Measurements from ENCODE around the gene TRIM66. TPM values are rescaled to one million over a fixed set of nuclear protein-coding genes. Genes with fewer than 3 reads are reported as not detected.

The TRIM66 gene
- total RNA-seq, 1 donor from 2014 or later: 2.4 TPM

DNA sequence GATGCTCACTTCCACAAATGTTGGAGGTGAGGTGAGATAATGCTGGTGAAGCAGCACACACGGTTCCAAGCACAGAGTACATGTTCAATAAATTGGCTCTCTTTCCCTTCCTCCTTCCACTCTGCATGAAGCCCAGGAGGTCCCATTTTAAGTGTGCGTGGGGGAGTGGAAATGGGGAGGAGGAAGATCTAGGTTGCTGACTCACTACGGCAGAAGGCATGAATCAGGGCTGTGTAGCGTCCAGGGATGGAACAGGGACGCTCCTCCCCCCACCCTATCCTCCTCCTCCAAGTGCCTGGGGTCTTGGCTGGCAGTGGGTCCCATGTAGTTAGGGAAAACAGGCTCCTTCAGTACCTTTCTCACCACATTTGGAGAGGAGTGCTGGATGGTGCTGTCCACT is 44.2 kb downstream of the TRIM66 start:
- DNase-seq: no peak
- ATAC-seq (ENCODE audit: poor library complexity): no peak
- intact Hi-C loops (cut with DNase I): no loop called here

DNA sequence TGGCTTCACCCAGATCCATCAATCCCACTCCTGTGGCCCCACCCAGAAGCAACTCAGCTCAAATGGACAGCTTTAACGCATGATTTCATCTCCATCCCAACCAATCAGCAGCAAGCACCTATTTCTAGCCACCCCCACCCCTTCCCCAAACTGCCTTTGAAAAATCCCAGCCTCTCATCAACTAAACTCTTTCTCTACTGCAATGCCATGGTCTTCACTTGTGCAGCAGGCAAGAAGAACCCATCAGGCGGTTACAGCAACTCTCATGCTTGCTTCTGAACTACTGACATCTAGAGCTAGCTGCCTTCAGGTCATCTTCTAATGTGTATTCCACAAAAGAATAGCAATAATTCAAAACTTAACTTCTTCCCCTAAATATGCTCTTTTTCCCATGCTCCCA is 46.3 kb downstream of the TRIM66 start:
- DNase-seq: no peak
- no peak for ATAC-seq (ENCODE audit: poor library complexity)
- intact Hi-C loops (cut with DNase I): no loop called here

DNA sequence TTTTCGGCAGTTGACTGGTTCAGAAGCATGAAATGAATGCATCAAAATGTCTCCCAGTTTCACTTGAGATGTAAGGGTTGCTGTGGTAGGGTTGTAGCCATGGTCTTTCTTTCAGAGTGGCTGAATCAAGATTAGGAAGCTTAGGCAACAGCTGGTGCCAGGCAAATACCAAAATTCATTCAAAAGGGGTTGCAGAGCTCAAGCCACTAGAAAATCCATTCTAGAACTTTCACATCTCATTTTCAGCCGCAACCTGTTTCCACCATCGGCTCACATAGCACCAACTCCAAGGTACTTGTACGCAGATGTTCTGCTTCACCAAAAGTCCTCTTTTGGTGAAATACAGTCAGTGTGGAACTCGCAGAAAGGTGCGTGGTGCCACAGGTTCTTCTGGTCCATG is 48.0 kb downstream of the TRIM66 start:
- intact Hi-C loops (cut with DNase I): no loop called here
- ATAC-seq (ENCODE audit: poor library complexity): no peak
- no peak for DNase-seq

DNA sequence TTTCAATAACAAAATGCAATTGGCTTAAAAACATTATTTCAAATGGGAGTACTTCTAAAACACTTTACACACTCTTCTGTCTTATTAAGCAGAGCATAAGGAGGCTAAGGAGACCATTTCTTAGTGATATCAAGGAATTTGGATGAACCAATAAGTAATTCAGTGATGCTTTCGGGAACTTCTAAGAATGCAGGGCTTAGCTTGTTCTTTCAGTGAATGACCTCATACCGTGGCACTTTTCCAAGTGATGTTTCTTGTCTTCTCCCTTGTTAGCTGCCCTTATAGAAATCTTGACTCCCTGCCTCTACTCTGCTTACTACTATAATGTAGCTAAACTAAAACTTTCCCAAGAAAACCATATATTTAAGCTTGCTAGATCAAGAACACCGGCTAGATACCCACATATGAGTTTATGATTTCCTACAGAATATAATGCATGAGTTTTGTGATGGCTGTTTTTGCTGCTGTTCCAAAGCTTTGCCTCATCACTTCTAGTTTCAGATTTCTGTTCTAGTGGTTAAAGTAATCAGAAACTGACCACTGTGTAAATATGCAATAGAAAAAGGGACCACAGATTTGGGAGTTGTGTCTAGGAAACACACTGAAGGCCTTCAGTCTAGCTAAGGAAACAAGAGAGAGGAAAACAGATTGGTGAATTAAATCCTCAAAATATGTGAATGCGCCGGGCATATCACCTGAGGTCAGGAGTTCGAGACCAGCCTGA is 50.9 kb downstream of the TRIM66 start:
- ATAC-seq (ENCODE audit: poor library complexity): no peak
- intact Hi-C loops (cut with DNase I): no loop called here
- DNase-seq: no peak

DNA sequence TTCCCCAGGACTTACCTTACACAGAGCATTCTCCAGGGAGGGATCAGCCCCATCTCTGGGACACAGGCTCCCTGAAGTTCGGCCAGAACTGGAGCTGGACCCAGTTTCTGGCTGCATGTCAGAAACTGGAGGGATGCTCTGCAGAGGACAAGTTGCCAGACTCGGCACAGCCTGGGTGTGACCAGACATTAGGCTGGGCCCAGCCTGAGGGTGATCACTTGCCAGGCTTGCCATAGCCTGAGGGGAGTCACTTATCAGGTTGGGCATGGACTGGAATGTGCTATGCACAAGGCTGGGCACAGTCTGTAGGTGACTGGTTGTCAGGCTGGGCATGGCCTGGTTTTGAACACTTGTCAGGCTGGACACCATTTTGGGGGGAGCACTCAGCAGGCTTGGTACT is 57.8 kb downstream of the TRIM66 start:
- intact Hi-C loops (cut with DNase I): no loop called here
- ATAC-seq (ENCODE audit: poor library complexity) (peak; percentile 82), DNase-seq (peak; percentile 54)

DNA sequence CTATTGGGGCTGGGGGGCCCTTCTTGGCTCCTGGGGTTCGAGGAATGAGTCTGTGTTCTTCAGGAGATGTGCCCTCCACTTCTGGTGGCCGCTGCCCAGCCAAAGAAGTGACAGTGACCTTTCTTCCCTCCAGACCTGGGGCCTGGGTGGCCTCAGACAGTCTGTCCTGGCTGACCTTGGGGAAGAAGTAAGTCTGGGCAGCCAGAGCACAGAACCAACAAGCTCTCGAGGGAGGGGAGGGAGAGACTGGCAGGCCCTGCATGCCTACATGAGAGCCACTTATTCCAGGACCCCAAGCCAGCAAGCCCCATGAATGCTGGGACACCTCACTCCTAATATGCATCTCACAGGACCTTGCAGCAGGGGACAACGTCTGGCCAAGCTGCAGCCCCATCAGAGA is 61.3 kb downstream of the TRIM66 start:
- intact Hi-C loops (cut with DNase I): no loop called here
- no peak for DNase-seq
- ATAC-seq (ENCODE audit: poor library complexity): peak; percentile 47

DNA sequence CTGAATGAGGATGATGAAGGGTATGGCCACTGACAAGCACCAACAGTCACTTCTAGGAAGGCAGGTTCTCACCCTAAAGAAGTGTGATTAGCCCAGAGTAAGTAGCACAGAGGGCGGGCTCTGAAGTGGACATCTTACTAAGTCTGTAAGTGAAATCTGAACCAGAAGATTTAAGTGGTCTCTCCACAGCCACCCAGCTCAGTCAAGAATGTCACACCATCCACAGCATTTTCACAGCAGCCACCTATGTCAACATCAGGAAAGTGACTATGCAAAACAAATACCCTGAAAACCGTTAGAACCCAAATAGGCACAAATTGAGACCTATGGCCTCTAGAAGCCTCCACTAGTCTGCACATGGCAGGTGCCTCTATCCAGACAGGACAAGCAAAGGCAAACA is 65.4 kb downstream of the TRIM66 start:
- no peak for DNase-seq
- intact Hi-C loops (cut with DNase I): no loop called here

DNA sequence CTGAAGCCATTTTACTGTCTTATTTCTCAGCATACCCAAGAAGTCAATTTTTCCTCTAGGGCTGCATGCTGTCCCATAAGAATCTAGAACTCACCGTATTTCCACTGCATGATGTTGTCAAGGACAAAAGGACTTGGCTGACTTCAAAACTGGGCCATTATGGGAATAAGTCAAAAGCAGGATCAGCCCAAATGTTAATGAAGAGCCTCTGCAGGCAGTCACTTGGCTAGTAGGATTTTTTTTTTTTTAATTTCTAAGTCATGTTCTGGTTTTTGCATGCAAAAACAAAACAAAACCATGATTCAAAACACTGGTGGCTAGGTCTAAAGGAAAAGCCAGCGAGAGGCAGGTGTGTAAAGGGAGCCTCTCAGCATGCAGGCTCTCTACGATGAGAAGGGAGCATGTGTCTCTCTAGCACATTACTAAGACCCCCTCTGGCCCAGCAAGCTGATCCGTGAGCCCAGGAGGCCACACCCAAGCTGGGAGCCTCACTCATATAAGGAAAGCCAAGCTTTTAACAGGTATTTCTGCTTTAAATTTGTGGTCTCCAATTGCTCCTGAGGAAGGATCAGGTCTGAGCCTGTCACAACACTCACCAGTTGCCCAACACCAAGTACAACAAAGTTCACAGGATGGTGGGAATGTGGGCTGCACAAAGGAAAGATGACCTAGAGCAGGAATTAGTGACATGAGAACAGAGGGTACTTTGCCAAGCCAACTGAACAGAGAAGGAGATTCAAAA is 67.0 kb downstream of the TRIM66 start:
- DNase-seq: no peak
- intact Hi-C loops (cut with DNase I): no loop called here
- ATAC-seq (ENCODE audit: poor library complexity): no peak

More for the DNA sequence above, 65.4 kb downstream of the TRIM66 start:
- ATAC-seq (ENCODE audit: poor library complexity): no peak

DNA sequence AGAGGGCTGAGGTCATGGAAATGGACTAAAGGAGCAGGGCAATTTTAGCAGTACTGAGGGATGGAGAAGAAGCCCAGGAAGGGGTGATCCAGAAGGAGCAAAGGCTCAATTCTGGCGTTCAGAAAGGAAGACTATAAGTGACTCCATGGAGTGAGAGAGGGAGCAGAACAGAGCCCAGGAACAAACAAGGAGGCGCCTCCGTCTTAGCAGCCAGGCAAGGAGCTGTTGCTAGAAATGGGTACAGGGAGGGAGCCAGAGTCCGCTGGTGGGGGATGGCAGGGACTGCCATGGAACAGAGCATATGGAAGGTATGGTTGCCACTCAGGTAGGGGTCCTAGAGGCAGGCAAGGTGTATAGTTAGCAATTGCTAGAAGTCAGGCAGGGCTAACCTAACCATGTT is 68.0 kb downstream of the TRIM66 start:
- DNase-seq (no peak), ATAC-seq (ENCODE audit: poor library complexity) (no peak)
- intact Hi-C loops (cut with DNase I): no loop called here

DNA sequence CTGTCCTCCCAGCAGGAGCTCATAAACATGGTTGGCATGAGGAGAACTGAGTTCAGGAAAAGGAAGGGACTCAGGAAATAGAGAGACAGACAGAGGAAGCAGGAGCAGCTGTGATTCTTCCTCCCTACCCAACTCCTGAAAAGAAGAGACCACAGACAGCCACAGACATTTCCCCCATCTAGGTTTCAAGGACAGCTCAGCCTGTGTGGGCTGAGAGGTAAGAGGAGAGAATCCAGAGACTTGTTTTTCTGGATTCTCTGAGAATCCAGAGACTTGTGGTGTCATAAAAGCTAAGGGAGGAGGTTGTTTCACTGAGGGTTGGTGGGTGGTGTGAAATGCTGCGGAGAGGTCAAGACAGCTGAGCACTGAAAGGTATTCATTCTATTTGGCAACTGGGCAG is 69.4 kb downstream of the TRIM66 start:
- intact Hi-C loops (cut with DNase I): no loop called here
- no peak for ATAC-seq (ENCODE audit: poor library complexity)
- no peak for DNase-seq

DNA sequence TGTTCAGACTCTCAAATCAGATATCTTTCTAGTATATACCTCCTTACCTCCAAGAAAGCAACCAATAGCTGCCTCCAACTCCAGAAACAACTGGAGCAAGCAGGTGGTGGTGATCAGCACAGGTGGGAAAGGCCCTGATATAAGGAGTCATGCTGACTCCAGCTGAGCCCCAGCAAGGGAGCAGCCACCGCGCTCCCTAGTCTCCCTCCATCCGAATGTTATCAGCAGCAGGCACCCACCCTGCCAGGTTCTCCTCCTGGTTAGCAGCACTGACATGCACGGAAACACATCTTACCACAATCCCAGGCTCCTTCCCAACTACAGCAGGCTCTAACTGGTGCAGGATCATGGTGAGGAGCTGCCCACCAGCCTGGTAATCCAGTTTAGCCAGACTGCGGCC is 69.9 kb downstream of the TRIM66 start:
- intact Hi-C loops (cut with DNase I): no loop called here
- no peak for ATAC-seq (ENCODE audit: poor library complexity)
- no peak for DNase-seq

DNA sequence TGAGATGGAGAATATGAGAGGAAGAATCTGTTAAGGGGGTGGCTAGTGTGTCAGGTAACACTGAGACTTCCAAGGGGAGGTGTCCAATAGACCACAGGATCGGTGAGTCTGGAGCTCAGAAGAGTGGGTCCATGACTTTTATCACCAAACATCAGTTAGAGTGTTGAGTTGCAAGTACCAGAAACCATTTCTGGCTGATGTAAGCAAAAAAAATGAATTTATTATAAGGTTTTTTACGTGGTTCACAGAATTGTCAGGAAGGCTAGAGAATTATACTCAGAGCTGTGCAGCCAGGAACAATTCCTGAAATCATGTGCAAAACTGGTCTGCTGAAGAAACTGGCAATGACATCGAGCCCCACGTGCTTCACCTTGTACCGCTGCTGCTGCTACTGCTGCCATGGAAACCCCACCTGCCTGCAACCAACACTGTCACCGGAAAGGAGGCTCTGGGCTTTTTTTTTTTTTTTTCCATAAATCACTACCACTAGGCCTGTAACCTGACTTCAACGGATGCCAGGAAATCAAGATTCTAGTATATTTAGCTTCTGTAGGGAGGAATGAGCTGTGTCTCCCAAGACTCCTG is 71.8 kb downstream of the TRIM66 start:
- DNase-seq (no peak), ATAC-seq (ENCODE audit: poor library complexity) (no peak)
- intact Hi-C loops (cut with DNase I): no loop called here

DNA sequence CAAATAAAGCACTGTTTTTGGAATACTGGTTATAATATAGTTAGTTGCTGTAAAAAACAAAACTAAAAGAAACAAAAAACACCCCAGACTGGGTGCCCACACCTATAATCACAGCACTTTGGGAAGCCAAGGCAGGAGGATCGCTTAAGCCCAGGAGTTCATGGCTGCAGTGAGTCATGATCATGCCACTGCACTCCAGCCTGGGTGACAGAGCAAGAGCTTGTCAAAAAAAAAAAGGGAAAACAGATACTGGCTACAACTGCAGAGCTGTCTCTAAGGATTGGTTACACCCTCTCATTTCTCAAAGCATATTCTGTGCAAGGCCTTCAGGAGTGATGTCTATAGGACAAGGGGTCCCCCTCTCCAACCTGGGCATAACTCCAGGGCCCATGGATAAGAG is 73.8 kb downstream of the TRIM66 start:
- ATAC-seq (ENCODE audit: poor library complexity) (no peak), DNase-seq (no peak)
- intact Hi-C loops (cut with DNase I): no loop called here

DNA sequence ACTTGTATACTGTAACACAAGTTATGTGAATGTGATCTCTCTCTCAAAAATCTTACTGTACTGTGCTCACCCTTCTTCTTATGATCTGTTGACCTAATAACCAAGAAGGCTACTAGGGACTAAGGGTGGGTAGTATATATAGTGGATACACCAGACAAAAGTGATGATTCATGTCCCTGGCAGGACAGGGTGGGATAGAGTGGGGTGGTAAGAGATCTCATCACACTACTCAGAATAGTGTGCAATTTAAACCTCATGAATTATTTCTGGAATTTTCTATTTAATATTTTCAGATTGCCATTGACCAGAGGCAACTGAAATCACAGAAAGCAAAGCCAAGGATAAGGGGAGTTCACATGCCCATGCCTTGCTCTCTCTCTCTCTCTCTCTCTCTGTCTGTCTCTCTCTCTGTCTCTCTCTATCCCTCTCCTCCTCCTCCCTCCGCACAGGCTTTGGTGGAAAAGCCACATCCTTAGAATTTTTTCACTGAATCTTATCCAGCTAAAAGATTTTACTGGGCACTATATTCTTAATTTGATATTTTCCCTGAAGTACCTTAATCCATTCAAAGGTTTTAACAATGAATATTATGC is 76.4 kb downstream of the TRIM66 start:
- intact Hi-C loops (cut with DNase I): no loop called here
- ATAC-seq (ENCODE audit: poor library complexity): no peak
- DNase-seq: no peak

DNA sequence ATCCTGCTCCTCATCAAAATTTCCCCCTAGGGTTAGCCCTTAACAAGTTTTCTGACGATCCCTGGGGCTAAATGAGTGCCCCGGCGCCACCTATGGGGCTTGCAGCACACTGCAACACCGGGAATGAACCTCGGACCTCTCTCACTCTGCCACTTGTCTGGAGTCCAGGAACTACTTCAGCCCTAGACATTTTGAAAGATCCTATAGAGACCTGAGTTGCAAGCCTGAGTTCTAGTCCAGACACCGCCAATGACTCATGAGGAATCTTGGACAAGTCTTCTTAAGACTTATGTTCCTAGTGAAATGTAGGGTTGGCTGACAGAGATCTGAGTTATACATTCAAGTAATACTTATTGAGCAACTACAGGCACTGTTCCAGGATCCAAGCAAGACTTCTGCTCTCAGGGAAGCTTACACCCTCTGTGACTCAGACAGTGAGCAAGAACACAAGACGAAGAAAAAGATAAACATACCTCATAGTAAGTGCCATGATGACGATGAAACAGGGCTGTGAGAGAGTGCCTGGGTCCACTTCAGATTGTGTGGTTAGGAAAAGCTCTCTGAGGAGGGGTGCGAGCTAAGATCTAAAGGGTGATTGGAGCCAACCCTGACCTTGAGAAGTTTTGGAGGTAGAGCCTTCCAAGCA is 78.3 kb downstream of the TRIM66 start:
- ATAC-seq (ENCODE audit: poor library complexity) (peak; percentile 81), DNase-seq (peak; percentile 62)
- intact Hi-C loops (cut with DNase I): no loop called here

DNA sequence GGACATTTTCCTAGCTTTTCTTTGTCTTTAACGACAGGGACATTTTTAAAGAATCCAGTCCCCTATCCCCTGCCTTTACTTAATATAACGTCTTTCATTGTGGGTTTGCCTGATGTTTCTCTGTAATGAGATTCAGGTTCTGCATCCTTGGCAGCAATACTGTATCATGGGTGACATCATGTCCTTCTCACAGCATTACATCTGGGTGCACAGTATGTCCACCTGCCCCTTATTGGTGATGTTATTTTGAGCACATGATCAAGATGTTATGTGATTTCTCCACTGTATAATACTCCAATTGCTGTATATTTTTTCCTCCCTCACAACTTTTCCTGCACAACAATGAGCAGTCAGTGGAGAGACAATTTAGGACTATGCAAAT is 78.8 kb downstream of the TRIM66 start:
- ATAC-seq (ENCODE audit: poor library complexity): no peak
- no peak for DNase-seq
- intact Hi-C loops (cut with DNase I): no loop called here

DNA sequence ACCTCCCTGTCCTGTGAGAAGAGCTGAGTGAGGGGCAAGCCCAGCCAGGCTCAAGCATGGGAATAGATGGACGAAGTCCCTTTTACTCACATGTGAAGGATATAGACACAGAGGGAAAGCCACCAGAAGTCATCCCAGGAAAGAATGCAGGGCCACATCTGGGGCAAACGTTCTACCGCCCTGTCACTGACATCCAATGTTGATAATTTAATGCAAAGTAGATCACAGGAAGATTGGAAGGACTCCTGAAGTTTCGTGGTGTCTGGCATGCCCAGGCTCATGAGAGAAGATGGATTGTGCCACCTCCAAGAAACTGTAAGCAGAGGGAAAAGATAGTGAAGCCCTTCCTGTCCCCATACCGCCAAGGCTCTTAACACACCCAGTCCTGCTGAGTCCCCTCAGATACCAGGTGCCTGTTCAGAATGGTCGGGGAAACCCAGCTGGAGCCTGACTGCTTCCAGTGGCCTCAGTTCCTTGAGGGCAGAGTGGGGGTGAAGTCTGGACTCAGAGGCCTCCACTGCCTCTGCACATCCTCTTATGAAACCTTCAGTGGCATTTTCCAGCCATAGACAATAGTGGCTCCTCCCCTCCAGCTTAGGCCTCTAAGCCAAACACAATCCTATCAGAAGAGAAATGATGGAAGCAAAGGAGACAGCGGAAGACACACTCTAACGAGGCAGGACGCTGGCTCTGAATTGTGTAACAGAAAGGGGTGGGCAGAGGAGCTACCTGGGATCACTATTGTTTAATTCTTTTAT is 80.9 kb downstream of the TRIM66 start:
- no peak for ATAC-seq (ENCODE audit: poor library complexity)
- intact Hi-C loops (cut with DNase I): no loop called here
- DNase-seq: no peak

DNA sequence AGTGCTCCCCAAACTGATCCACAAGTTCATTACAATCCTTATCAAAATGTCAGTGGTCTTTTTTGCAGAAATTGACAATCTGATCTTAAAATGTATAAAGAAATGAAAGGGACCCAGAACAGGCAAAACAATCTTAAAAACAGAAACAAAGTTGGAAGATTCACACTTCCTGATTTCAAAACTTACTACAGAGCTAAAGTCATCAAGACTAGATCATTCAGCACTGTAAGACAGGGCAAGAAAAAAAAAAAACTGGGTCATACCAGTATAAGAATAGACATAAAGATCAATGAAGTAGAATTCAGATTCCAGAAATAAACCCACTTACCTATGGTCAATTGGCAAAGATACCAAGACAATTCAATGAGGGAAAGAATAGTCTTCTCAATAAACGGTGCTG is 84.0 kb downstream of the TRIM66 start:
- no peak for ATAC-seq (ENCODE audit: poor library complexity)
- DNase-seq: no peak
- intact Hi-C loops (cut with DNase I): no loop called here

DNA sequence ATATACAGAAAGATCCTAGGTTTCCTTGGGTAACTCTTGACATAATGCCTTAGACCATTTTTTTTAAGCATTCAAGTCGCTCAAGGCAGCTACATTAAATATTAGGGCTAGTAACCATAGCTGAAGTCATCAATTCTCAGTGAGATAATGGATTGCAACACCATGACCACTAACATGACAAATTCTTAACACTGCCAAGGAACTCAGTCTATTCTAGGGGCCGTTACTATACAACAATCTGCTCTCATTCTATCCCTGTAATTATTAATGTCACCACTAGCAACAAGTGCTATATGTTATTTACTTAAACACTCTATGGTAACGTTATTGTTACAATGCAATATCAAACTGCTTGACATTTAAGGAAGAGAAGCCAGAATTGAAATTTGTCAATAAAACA is 85.3 kb downstream of the TRIM66 start:
- DNase-seq (no peak), ATAC-seq (ENCODE audit: poor library complexity) (no peak)
- intact Hi-C loops (cut with DNase I): no loop called here

Data from Right ventricle myocardium superior (tissue), 1 donor.